Right lobe of liver (tissue), 4 donors: ENCODE results near the gene CACNA1F.

Source experiments
- CTCF ChIP-seq, 4 donors: fragments of 200-600 bp in 3 of 4; fragments of 450-650 bp in 1 of 4; IDR thresholded peaks; one replicate each; pipeline versions ENCODE4 v1.5.1 to v1.8.0; 2016 to 2022; ENCODE audit warnings: antibody characterized with exemption in 4 of 4, mild to moderate bottlenecking in 2 of 4
- POLR2A ChIP-seq: fragments of 450-650 bp; IDR thresholded peaks from one replicate; pipeline ENCODE4 v1.6.1; 2017; ENCODE audit warnings: antibody characterized with exemption, mild to moderate bottlenecking
- donor health status: DM: no; HTN: no; CAD: no.
- donor health status: DM: no; HTN: no; CAD: no.
- donor health status: DM: no; HTN: yes; CAD: no.

GRCh38 chrX:49268702-49269009 is 35.5 kb upstream of the CACNA1F start:
- TF ChIP-seq POLR2A (no peak), CTCF (IDR thresholded peaks at IDR 0.05) (no peak)
